NCI-H1417 treated with DMSO at 0.1 percent for 48 hours (cell line): ENCODE measurements around the gene OLA1.
"Not testable (repeated sequence)": the region's sequence is repeated elsewhere in the genome, so short reads cannot be mapped to it uniquely, and the experiment has no call there.

ENCODE experiments used
- DNase-seq: peaks from one replicate; lab custom pipeline; 2025; lab: John Stamatoyannopoulos, UW

OLA1 gene

GRCh38 chr2:174248187-174248997 is at the start of gene OLA1:
Gene OLA1 (minus strand): TSS chr2:174248532. CDS start chr2:174246815, 1,717 bp downstream.
- DNase-seq, result peak; percentile 6

GRCh38 chr2:174292908-174293307 is 44.6 kb upstream of the OLA1 start:
- DNase-seq, result no peak

- DNase-seq, result no peak
Observed at GRCh38 chr2:174286172-174286571, 37.8 kb upstream of the OLA1 start.

GRCh38 chr2:174282441-174282840 is 34.1 kb upstream of the OLA1 start:
- no peak for DNase-seq

GRCh38 chr2:174281736-174282135 is 33.4 kb upstream of the OLA1 start:
- no peak for DNase-seq

- DNase-seq, result no peak
Observed at GRCh38 chr2:174280596-174280995, 32.3 kb upstream of the OLA1 start.

- DNase-seq, result not testable (repeated sequence)
Observed at GRCh38 chr2:174270263-174270662, 21.9 kb upstream of the OLA1 start.

- DNase-seq, result no peak
Observed at GRCh38 chr2:174266288-174266687, 18.0 kb upstream of the OLA1 start.

GRCh38 chr2:174263997-174264396 is 15.7 kb upstream of the OLA1 start:
- no peak for DNase-seq

GRCh38 chr2:174259981-174260380 is 11.6 kb upstream of the OLA1 start:
- DNase-seq, result no peak

GRCh38 chr2:174254267-174254666 is 5.9 kb upstream of the OLA1 start:
- DNase-seq, result no peak

- DNase-seq, result no peak
Observed at GRCh38 chr2:174248998-174249592, 763 bp upstream of the OLA1 start.

GRCh38 chr2:174247474-174248186 is 702 bp downstream of the OLA1 start:
- no peak for DNase-seq

- no peak for DNase-seq
Observed at GRCh38 chr2:174246944-174247381, 1.4 kb downstream of the OLA1 start.

GRCh38 chr2:174245628-174246027 is 2.7 kb downstream of the OLA1 start:
- DNase-seq, result not testable (repeated sequence)

GRCh38 chr2:174245065-174245464 is 3.3 kb downstream of the OLA1 start:
- DNase-seq, result no peak

- DNase-seq, result no peak
Observed at GRCh38 chr2:174243812-174244211, 4.5 kb downstream of the OLA1 start.

- no peak for DNase-seq
Observed at GRCh38 chr2:174240097-174240496, 8.2 kb downstream of the OLA1 start.

- DNase-seq, result no peak
Observed at GRCh38 chr2:174236429-174236828, 11.9 kb downstream of the OLA1 start.

GRCh38 chr2:174235680-174236079 is 12.7 kb downstream of the OLA1 start:
- no peak for DNase-seq

- no peak for DNase-seq
Observed at GRCh38 chr2:174233771-174234275, 14.5 kb downstream of the OLA1 start.

- no peak for DNase-seq
Observed at GRCh38 chr2:174227748-174228147, 20.6 kb downstream of the OLA1 start.
